GM06990 (cell line): ENCODE results near the gene XYLT1.

Experiments
- DNase-seq: peaks from one replicate; pipeline ENCODE4 v3.0.0-alpha.2; 2011; ENCODE audit not compliant: insufficient read length; ENCODE audit errors: extremely low read depth
- H3K27me3 ChIP-seq: replicated peaks from 2 replicates; pipeline ENCODE4 v1.6.0; 2011; ENCODE audit warnings: low read length; ENCODE audit not compliant: control insufficient read depth, insufficient read depth
- H3K36me3 ChIP-seq: 2 replicates; pipeline ENCODE4 v1.5.1; 2011; ENCODE audit warnings: low read length; ENCODE audit not compliant: control insufficient read depth, insufficient read depth
- H3K4me3 ChIP-seq: replicated peaks from 2 replicates; pipeline ENCODE4 v1.5.1; 2011; ENCODE audit warnings: low read depth, mild to moderate bottlenecking, control low read depth, low read length
- TF ChIP-seq, protein P1 (sequence below): IDR thresholded peaks from 2 replicates; pipeline ENCODE4 v1.5.1; 2011; ENCODE audit warnings: low read length, control low read depth, mild to moderate bottlenecking, inconsistent platforms; ENCODE audit not compliant: insufficient read depth, poor library complexity, severe bottlenecking

The XYLT1 gene

GRCh38 chr16:17437981-17438380 is 32.8 kb downstream of the XYLT1 start:
- no peaks in the 10 kb centered on the region for H3K27me3 ChIP-seq
- no peaks in the 10 kb centered on the region for H3K36me3 ChIP-seq
- no peak for DNase-seq
- TF ChIP-seq, protein P1, sequence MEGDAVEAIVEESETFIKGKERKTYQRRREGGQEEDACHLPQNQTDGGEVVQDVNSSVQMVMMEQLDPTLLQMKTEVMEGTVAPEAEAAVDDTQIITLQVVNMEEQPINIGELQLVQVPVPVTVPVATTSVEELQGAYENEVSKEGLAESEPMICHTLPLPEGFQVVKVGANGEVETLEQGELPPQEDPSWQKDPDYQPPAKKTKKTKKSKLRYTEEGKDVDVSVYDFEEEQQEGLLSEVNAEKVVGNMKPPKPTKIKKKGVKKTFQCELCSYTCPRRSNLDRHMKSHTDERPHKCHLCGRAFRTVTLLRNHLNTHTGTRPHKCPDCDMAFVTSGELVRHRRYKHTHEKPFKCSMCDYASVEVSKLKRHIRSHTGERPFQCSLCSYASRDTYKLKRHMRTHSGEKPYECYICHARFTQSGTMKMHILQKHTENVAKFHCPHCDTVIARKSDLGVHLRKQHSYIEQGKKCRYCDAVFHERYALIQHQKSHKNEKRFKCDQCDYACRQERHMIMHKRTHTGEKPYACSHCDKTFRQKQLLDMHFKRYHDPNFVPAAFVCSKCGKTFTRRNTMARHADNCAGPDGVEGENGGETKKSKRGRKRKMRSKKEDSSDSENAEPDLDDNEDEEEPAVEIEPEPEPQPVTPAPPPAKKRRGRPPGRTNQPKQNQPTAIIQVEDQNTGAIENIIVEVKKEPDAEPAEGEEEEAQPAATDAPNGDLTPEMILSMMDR = no peak
- no peak overlapping the region for H3K4me3 ChIP-seq

GRCh38 chr16:17437127-17437720 is 33.5 kb downstream of the XYLT1 start:
- TF ChIP-seq, protein P1 = no peak

DNA sequence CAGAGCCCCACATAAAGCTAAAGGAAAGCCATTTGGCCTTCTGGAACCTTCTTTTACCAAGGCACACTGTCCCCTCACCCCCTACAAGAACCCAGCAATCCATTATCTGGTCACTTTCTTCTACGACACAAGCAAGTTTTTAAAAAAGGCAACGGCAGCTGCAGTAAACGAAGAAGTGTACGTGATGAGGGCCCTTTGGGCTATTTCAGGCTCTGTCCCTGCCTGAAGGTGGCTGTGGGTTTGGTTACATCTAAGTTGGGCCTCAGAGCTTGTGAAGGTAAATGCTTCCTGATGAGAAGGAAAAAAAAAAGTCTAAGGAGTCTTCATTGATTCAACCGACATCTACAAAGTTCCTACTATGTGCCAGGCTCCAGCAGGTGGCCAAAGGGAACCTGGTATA is 35.4 kb downstream of the XYLT1 start:
- Histone ChIP-seq H3K36me3 (no peaks in the 10 kb centered on the region), H3K27me3 (no peaks in the 10 kb centered on the region), H3K4me3 (no peak overlapping the region)
- TF ChIP-seq, protein P1 = no peak
- DNase-seq = no peak

More at GRCh38 chr16:17437127-17437720, 33.5 kb downstream of the XYLT1 start:
- Histone ChIP-seq H3K36me3 (no peaks in the 10 kb centered on the region), H3K27me3 (no peaks in the 10 kb centered on the region), H3K4me3 (no peak overlapping the region)
- DNase-seq = no peak

GRCh38 chr16:17433577-17434451 is 36.9 kb downstream of the XYLT1 start:
- TF ChIP-seq, protein P1 = no peak
- no peaks in the 10 kb centered on the region for H3K27me3 ChIP-seq
- DNase-seq = no peak
- no peaks in the 10 kb centered on the region for H3K36me3 ChIP-seq
- H3K4me3 ChIP-seq = no peak overlapping the region

DNA sequence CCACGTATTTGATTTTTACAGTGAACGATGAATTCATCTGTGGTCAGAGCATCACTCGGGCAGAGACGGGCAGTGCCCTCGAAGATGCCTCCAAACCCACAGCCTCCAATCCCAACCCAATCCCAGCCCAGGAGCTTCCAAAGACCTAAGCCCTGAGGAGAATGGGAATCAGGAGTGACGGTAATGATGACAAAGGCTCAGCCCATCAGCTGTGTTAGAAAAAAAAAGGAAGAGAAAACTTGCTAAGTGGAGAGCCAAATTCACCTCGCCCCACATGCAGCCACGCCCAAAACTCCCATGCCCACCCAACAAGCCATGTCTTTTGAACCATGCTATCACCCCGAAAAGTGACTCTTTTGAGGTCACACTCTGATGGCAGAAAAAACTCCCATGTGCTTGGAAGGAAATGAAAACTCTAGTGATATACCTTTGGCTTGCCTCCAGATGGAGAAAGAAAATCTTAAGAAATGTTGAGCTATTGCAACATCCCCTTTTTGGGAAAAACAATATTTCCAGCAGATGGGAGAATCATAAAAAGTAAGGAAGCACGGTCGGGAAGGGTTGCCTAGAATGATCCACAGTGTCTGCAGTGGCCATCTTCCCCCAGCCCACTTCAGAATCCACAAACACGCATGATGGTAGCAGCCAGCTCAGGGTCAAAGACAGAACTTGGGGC is 37.7 kb downstream of the XYLT1 start:
- no peak for DNase-seq
- no peaks in the 10 kb centered on the region for H3K36me3 ChIP-seq
- no peak overlapping the region for H3K4me3 ChIP-seq
- H3K27me3 ChIP-seq = no peaks in the 10 kb centered on the region
- TF ChIP-seq, protein P1 = no peak
